HG03432 (cell line): ENCODE data around the gene METTL14.

ENCODE experiments used
- ATAC-seq: cut with Tn5 transposase; IDR thresholded peaks from one replicate; pipeline ENCODE4 v1.9.1; 2021; ENCODE audit warnings: mild to moderate bottlenecking, moderate library complexity; ENCODE audit not compliant: unreplicated experiment

The METTL14 gene

GRCh38 chr4:118732591-118733330 lies 47.6 kb downstream of the METTL14 start:
- no peak for ATAC-seq

GRCh38 chr4:118734491-118735205 lies 49.5 kb downstream of the METTL14 start:
- no peak for ATAC-seq

GRCh38 chr4:118736900-118737299 lies 51.7 kb downstream of the METTL14 start:
- ATAC-seq, result no peak

GRCh38 chr4:118738090-118738489 lies 52.9 kb downstream of the METTL14 start:
- no peak for ATAC-seq

- no peak for ATAC-seq
Observed at GRCh38 chr4:118739022-118739713, 54.0 kb downstream of the METTL14 start.

- ATAC-seq, result no peak
Observed at GRCh38 chr4:118740869-118741268, 55.7 kb downstream of the METTL14 start.

- ATAC-seq, result no peak
Observed at GRCh38 chr4:118741301-118741855, 56.2 kb downstream of the METTL14 start.

GRCh38 chr4:118742050-118742449 lies 56.9 kb downstream of the METTL14 start:
- no peak for ATAC-seq

- no peak for ATAC-seq
Observed at GRCh38 chr4:118743867-118744266, 58.7 kb downstream of the METTL14 start.

GRCh38 chr4:118745357-118745756 lies 60.2 kb downstream of the METTL14 start:
- no peak for ATAC-seq

- ATAC-seq, result no peak
Observed at GRCh38 chr4:118746251-118746919, 61.2 kb downstream of the METTL14 start.

GRCh38 chr4:118749347-118749988 lies 64.3 kb downstream of the METTL14 start:
- no peak for ATAC-seq

GRCh38 chr4:118751629-118752323 lies 66.6 kb downstream of the METTL14 start:
- ATAC-seq, result no peak

GRCh38 chr4:118752551-118752950 lies 67.4 kb downstream of the METTL14 start:
- ATAC-seq, result no peak

- ATAC-seq, result no peak
Observed at GRCh38 chr4:118753096-118753495, 67.9 kb downstream of the METTL14 start.

- no peak for ATAC-seq
Observed at GRCh38 chr4:118753685-118754084, 68.5 kb downstream of the METTL14 start.

GRCh38 chr4:118754890-118755289 lies 69.7 kb downstream of the METTL14 start:
- no peak for ATAC-seq

GRCh38 chr4:118755438-118756226 lies 70.4 kb downstream of the METTL14 start:
- ATAC-seq, result no peak

GRCh38 chr4:118756429-118756828 lies 71.2 kb downstream of the METTL14 start:
- ATAC-seq, result no peak
